PFSK-1 (cell line): ENCODE data around the gene GDF9.

Experiments used
- POLR2AphosphoS5 ChIP-seq: IDR thresholded peaks from 2 replicates; pipeline ENCODE4 v1.6.1; 2012; ENCODE audit warnings: low read depth, mild to moderate bottlenecking, control low read depth, low read length, moderate library complexity
- SIN3A ChIP-seq: IDR thresholded peaks from 2 replicates; pipeline ENCODE4 v1.6.1; 2012; ENCODE audit warnings: mild to moderate bottlenecking, low read length, moderate library complexity, borderline replicate concordance; ENCODE audit not compliant: insufficient read depth
- TAF1 ChIP-seq: IDR thresholded peaks from 2 replicates; pipeline ENCODE4 v1.6.1; 2012; ENCODE audit warnings: low read length, control low read depth, borderline replicate concordance; ENCODE audit not compliant: insufficient read depth
- TF ChIP-seq, protein P1 (sequence below), 2 experiments: IDR thresholded peaks; 2 replicates each; pipeline versions ENCODE4 v1.6.1 to v1.8.0; 2011 to 2012; ENCODE audit warnings: low read depth in 2 of 2, low read length in 2 of 2, control low read depth in 1 of 2, inconsistent platforms in 1 of 2, mild to moderate bottlenecking in 1 of 2, moderate library complexity in 1 of 2; ENCODE audit not compliant: insufficient read depth in 1 of 2

DNA sequence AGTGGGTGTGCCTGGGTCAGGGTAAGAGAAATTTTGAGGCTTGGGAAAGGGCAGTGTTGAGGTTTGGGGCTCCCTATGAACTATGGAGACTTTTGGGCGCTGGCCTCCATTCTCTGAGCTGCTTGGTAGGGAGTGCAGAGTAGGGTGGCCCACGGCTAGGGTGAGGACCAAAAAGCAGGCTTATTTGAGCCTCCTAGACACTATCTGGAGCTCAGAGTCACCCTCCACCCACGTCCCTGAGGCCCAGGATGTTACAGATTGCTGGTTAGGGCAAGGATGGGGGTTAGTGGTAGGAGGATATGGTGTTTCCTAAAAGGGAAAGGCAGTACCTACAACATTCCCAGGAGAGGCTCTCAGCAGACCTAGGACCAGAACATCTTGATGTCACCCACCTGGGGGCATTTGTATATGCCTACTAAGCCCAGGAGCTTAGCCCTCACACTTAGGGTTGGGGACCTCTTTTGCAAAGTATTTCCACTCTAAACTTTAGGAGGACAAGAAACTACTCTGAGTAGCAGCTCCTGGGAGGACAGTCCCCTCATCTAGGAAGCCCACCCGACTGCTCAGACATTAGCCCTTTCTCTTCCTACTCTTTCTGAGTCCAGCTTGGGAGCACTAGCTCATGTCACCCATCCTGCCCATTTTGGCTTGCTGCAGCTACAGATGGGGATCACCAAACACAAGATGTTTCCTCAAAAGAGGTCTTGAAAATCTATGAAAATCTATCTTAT is 38.2 kb downstream of the GDF9 start:
- no peak for TF ChIP-seq POLR2AphosphoS5
- no peak for TF ChIP-seq TAF1
- no peak for TF ChIP-seq SIN3A
- TF ChIP-seq, protein P1, sequence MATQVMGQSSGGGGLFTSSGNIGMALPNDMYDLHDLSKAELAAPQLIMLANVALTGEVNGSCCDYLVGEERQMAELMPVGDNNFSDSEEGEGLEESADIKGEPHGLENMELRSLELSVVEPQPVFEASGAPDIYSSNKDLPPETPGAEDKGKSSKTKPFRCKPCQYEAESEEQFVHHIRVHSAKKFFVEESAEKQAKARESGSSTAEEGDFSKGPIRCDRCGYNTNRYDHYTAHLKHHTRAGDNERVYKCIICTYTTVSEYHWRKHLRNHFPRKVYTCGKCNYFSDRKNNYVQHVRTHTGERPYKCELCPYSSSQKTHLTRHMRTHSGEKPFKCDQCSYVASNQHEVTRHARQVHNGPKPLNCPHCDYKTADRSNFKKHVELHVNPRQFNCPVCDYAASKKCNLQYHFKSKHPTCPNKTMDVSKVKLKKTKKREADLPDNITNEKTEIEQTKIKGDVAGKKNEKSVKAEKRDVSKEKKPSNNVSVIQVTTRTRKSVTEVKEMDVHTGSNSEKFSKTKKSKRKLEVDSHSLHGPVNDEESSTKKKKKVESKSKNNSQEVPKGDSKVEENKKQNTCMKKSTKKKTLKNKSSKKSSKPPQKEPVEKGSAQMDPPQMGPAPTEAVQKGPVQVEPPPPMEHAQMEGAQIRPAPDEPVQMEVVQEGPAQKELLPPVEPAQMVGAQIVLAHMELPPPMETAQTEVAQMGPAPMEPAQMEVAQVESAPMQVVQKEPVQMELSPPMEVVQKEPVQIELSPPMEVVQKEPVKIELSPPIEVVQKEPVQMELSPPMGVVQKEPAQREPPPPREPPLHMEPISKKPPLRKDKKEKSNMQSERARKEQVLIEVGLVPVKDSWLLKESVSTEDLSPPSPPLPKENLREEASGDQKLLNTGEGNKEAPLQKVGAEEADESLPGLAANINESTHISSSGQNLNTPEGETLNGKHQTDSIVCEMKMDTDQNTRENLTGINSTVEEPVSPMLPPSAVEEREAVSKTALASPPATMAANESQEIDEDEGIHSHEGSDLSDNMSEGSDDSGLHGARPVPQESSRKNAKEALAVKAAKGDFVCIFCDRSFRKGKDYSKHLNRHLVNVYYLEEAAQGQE (IDR thresholded peaks at IDR 0.05; ENCODE audit: insufficient read depth in 1 of 2, low read depth in 2 of 2, low read length in 2 of 2): no peak
